DND-41 (cell line): ENCODE data around the gene RASD1.

Source experiments
- ATAC-seq: fragments of 200-7000 bp; cut with Tn5 transposase; 3 replicates; pipeline ENCODE4 v1.9.1; 2021; ENCODE audit warnings: low read depth; ENCODE audit not compliant: insufficient read depth
- DNase-seq: peaks from one replicate; pipeline ENCODE4 v3.0.0-alpha.2; 2020
- H2AFZ ChIP-seq: 2 replicates; pipeline ENCODE4 v1.6.0; 2012; ENCODE audit warnings: low read depth, low read length
- H3K27ac ChIP-seq: 2 replicates; pipeline ENCODE4 v1.5.1; 2012; ENCODE audit warnings: low read length, inconsistent platforms
- H3K27me3 ChIP-seq: fragments of 200-600 bp; sonication (generic); 2 replicates; pipeline ENCODE4 v1.6.0; 2012; ENCODE audit warnings: low read length, mild to moderate bottlenecking, inconsistent platforms; ENCODE audit not compliant: insufficient read depth, poor library complexity
- H3K36me3 ChIP-seq: 2 replicates; pipeline ENCODE4 v1.5.1; 2012; ENCODE audit warnings: low read length, inconsistent platforms; ENCODE audit not compliant: insufficient read depth
- H3K4me1 ChIP-seq: 2 replicates; pipeline ENCODE4 v1.5.1; 2012; ENCODE audit warnings: mild to moderate bottlenecking, low read length; ENCODE audit not compliant: insufficient read depth
- H3K4me2 ChIP-seq: 2 replicates; pipeline ENCODE4 v1.6.0; 2012; ENCODE audit warnings: mild to moderate bottlenecking, moderate library complexity, low read length, inconsistent platforms; ENCODE audit not compliant: insufficient read depth
- H3K4me3 ChIP-seq, 2 experiments: fragments of 200-600 bp in 1 of 2; shearing (Covaris generic) in 1 of 2; 2 replicates each; pipeline ENCODE4 v1.5.1; 2012 to 2016; ENCODE audit warnings: inconsistent platforms in 2 of 2, low read length in 2 of 2, mild to moderate bottlenecking in 2 of 2, low read depth in 1 of 2, moderate library complexity in 1 of 2
- H3K79me2 ChIP-seq: 2 replicates; pipeline ENCODE4 v1.6.0; 2012; ENCODE audit warnings: low read length, inconsistent platforms; ENCODE audit not compliant: insufficient read depth
- H3K9ac ChIP-seq: 2 replicates; pipeline ENCODE4 v1.6.0; 2012; ENCODE audit warnings: low read depth, mild to moderate bottlenecking, inconsistent platforms, low read length, moderate library complexity
- H3K9me3 ChIP-seq: 2 replicates; pipeline ENCODE4 v1.5.1; 2012; ENCODE audit warnings: low read length, moderate library complexity, mild to moderate bottlenecking, inconsistent platforms; ENCODE audit not compliant: insufficient read depth, severe bottlenecking
- H4K20me1 ChIP-seq: 2 replicates; pipeline ENCODE4 v1.6.0; 2012; ENCODE audit warnings: low read length; ENCODE audit not compliant: insufficient read depth
- EZH2 ChIP-seq: IDR thresholded peaks from 3 replicates; pipeline ENCODE4 v1.6.1; 2012; ENCODE audit warnings: borderline replicate concordance, low read depth, mild to moderate bottlenecking, moderate library complexity, low read length, inconsistent platforms; ENCODE audit not compliant: severe bottlenecking
- TF ChIP-seq, protein P1 (sequence below): IDR thresholded peaks from 2 replicates; pipeline ENCODE4 v1.5.1; 2012; ENCODE audit warnings: borderline replicate concordance, low read length, moderate library complexity, mild to moderate bottlenecking; ENCODE audit not compliant: poor library complexity, severe bottlenecking; ENCODE audit errors: extremely low read depth

The RASD1 gene

DNA sequence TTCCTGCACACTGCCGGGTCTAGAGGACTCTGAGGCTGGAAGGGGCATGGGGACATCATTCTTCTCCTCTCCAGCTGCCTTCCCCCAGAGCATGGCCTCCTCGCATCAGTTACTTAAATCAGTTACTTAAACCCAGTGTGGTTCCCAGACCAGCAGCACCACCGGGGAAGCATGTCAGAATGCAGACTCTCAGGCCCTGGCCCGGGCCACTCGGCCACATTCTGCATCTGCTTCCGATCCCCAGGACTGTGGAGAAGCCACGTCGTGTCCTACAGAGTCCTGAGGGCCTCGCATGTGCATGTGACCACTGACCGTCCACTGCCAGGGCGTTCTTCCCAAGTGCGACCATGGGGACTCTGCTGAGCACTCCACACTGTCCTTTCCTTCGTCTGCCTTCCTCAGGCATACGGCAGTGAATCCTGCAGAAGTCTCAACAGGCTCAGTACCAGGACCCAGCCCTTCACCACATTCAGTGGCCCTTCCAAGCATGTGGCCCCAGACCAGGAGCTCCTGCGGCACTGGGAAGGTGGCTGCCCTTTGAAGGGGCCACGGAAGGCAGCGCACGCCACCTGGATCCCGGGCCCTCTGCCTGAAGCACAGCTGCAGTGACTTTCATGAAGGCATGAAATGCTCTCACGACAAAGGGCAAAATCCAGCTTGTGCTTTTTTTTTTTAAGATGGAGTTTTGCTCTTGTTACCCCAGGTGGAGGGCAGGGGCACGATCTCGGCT is 46.9 kb upstream of the RASD1 start:
- H4K20me1 ChIP-seq = no peaks in the 10 kb centered on the region
- DNase-seq = no peak

DNA sequence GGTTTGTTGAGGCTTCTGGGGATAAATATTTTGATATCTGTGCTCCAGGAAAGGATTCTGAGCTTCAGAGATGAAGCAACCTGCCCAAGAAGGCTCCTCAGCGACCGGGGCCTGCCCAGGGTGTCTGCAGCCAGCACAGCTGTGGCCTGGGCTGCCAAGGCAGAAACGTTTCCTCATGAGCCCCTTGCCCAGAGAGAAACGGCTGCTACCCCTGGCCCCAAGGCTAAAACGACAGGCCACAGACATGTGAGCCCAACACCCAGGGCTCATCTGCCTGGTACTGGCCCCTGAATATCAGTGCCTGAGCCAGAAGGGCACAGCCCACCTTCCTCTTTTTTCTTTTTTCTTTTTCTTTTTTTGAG is 45.4 kb upstream of the RASD1 start:
- DNase-seq = no peak
- H3K9ac ChIP-seq = no peak overlapping the region

More for the DNA sequence above, 46.9 kb upstream of the RASD1 start:
- Histone ChIP-seq H3K27ac (no peak overlapping the region), H3K4me1 (no peaks in the 10 kb centered on the region), H3K4me3 (no peak overlapping the region), H2AFZ (no peak overlapping the region), H3K9ac (no peak overlapping the region), H3K79me2 (no peaks in the 10 kb centered on the region), H3K4me2 (no peak overlapping the region), H3K27me3 (no peaks in the 10 kb centered on the region), H3K9me3 (no peaks in the 10 kb centered on the region), H3K36me3 (no peaks in the 10 kb centered on the region)
- ATAC-seq = no peak
- TF ChIP-seq, protein P1, sequence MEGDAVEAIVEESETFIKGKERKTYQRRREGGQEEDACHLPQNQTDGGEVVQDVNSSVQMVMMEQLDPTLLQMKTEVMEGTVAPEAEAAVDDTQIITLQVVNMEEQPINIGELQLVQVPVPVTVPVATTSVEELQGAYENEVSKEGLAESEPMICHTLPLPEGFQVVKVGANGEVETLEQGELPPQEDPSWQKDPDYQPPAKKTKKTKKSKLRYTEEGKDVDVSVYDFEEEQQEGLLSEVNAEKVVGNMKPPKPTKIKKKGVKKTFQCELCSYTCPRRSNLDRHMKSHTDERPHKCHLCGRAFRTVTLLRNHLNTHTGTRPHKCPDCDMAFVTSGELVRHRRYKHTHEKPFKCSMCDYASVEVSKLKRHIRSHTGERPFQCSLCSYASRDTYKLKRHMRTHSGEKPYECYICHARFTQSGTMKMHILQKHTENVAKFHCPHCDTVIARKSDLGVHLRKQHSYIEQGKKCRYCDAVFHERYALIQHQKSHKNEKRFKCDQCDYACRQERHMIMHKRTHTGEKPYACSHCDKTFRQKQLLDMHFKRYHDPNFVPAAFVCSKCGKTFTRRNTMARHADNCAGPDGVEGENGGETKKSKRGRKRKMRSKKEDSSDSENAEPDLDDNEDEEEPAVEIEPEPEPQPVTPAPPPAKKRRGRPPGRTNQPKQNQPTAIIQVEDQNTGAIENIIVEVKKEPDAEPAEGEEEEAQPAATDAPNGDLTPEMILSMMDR = no peak
- TF ChIP-seq EZH2 = no peak

DNA sequence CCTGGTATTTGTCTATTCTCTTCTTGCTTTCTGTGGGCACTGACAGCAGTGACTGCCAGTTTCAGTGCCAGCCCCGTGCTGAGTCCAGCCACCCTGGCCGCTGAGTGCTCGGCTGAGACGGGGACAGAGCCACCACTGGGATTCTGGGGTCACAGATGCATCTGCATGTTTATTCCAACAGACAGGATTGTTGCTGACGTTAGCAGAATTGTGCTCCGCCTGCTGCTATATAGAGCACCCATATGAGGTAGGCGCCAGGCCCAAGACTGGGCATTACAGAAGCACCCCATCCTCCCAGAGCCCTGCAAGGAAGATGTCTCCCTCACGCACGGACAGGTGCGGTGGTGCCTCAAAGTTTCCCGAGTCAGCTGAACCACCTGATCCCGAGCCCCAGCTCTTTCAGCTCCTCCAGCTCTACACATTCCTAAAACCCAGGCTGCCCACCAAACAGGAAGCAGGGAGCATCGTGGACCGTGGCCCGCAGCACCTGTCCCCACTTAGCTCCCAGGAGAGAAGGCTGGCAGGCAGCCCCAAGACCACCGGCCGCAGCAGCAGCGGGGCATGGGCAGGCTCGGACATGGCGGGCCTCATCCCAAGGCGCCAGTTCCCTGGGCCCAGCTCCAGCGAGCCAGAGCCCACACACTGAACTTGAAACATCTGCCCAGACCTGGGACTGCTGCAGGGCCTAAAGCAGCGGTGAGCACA is 44.9 kb upstream of the RASD1 start:
- Histone ChIP-seq H3K4me2 (no peak overlapping the region), H3K9me3 (no peaks in the 10 kb centered on the region), H3K4me3 (no peak overlapping the region), H3K27me3 (no peaks in the 10 kb centered on the region), H3K36me3 (no peaks in the 10 kb centered on the region), H3K9ac (no peak overlapping the region), H3K79me2 (no peaks in the 10 kb centered on the region), H3K27ac (no peak overlapping the region), H4K20me1 (no peaks in the 10 kb centered on the region), H3K4me1 (no peaks in the 10 kb centered on the region), H2AFZ (no peak overlapping the region)
- ATAC-seq = no peak
- no peak for DNase-seq
- TF ChIP-seq, protein P1 = no peak
- TF ChIP-seq EZH2 = no peak

More for the DNA sequence above, 45.4 kb upstream of the RASD1 start:
- TF ChIP-seq, protein P1 = no peak
- TF ChIP-seq EZH2 = no peak
- H2AFZ ChIP-seq = no peak overlapping the region
- H3K4me1 ChIP-seq = no peaks in the 10 kb centered on the region
- no peak overlapping the region for H3K27ac ChIP-seq
- no peaks in the 10 kb centered on the region for H3K36me3 ChIP-seq
- no peak overlapping the region for H3K4me3 ChIP-seq
- no peak overlapping the region for H3K4me2 ChIP-seq
- H3K27me3 ChIP-seq = no peaks in the 10 kb centered on the region
- ATAC-seq = no peak
- H4K20me1 ChIP-seq = no peaks in the 10 kb centered on the region
- H3K9me3 ChIP-seq = no peaks in the 10 kb centered on the region
- no peaks in the 10 kb centered on the region for H3K79me2 ChIP-seq
